ENCODE measurements around the gene CREBBP.

The CREBBP gene

DNA sequence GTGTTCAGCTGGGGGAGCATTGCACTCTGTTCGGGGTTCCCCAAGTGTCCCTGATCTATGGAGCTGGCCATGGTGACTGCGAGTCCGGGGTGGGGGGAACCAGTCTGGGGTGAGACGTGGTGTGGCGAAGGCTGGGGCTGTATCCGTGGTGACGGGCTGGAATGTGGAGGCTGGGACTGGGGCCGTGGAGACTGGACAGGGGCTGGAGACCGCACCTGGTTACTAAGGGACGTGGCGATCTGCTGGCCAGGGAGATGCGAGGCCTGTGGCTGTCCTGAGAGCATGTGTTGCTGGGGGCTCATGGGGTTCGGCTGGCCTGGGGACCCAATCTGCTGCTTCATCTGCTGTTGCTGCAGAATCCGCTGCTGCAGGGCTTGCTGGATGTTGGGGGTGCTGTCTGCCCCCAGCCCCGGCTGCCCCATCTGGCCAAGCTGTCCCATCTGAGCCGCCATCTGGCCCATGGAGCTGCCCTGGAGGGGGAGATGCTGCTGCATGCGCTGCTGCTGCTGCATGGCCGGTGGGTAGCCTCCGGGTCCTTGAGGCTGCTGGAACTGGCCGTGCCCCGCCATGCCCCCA lies 152.6 kb downstream of the CREBBP start:
- H3K9me3 ChIP-seq (ENCODE audit: control insufficient read depth, low read length) = no peaks in the 10 kb centered on the region
- H3K23ac ChIP-seq (ENCODE audit: low read length in 2 of 2) = no peak overlapping the region
- no peak overlapping the region for H3K4ac ChIP-seq (ENCODE audit: low read depth in 1 of 2, low read length in 2 of 2)
- peaks cover 47% of the 10 kb centered on the region for H3K79me1 ChIP-seq (replicated peaks; ENCODE audit: low read length, poor library complexity, severe bottlenecking)
- no peak overlapping the region for H3K27ac ChIP-seq (ENCODE audit: low read length, poor library complexity, severe bottlenecking)
- H4K91ac ChIP-seq (ENCODE audit: low read length) = no peak overlapping the region
- no peak overlapping the region for H2BK12ac ChIP-seq (ENCODE audit: low read length in 2 of 2)
- peak overlapping the region in 1 of 2 experiments; percentile 15 for H3K4me3 ChIP-seq (ENCODE audit: insufficient read depth in 1 of 2, low read depth in 1 of 2, low read length in 2 of 2)
- H3K4me2 ChIP-seq (ENCODE audit: low read length, poor library complexity, severe bottlenecking) = no peak overlapping the region
- no peaks in the 10 kb centered on the region for H3K27me3 ChIP-seq (ENCODE audit: control insufficient read depth in 1 of 2, insufficient read depth in 1 of 2, low read length in 2 of 2)
- no peak overlapping the region for H4K8ac ChIP-seq (ENCODE audit: low read length)
- peaks cover 68 to 71% of the 10 kb centered on the region in 2 experiments for H3K36me3 ChIP-seq (ENCODE audit: control insufficient read depth in 1 of 2, insufficient read depth in 2 of 2, low read depth in 1 of 2, low read length in 2 of 2)
- peaks cover 2% of the 10 kb centered on the region for H3K4me1 ChIP-seq (ENCODE audit: control insufficient read depth, insufficient read depth, low read depth, low read length)
- no peak overlapping the region for H2BK5ac ChIP-seq (ENCODE audit: low read depth, low read length, poor library complexity, severe bottlenecking)
- no peak overlapping the region for H3K9ac ChIP-seq (ENCODE audit: low read length)
- no peak overlapping the region for H2BK15ac ChIP-seq (ENCODE audit: low read depth, poor library complexity, severe bottlenecking)
- no peak overlapping the region for H2AK5ac ChIP-seq (ENCODE audit: low read length, severe bottlenecking)
- no peak overlapping the region for H2AFZ ChIP-seq (ENCODE audit: low read depth, low read length)
- 97% methylated on average over 21 of the region's 21 CpGs for WGBS
- H3K14ac ChIP-seq (ENCODE audit: low read length in 2 of 2) = no peak overlapping the region
- H3K18ac ChIP-seq (ENCODE audit: low read depth in 1 of 2, low read length in 2 of 2) = no peak overlapping the region
- DNase-seq = no peak
- H2BK120ac ChIP-seq (ENCODE audit: low read depth, low read length) = no peak overlapping the region

DNA sequence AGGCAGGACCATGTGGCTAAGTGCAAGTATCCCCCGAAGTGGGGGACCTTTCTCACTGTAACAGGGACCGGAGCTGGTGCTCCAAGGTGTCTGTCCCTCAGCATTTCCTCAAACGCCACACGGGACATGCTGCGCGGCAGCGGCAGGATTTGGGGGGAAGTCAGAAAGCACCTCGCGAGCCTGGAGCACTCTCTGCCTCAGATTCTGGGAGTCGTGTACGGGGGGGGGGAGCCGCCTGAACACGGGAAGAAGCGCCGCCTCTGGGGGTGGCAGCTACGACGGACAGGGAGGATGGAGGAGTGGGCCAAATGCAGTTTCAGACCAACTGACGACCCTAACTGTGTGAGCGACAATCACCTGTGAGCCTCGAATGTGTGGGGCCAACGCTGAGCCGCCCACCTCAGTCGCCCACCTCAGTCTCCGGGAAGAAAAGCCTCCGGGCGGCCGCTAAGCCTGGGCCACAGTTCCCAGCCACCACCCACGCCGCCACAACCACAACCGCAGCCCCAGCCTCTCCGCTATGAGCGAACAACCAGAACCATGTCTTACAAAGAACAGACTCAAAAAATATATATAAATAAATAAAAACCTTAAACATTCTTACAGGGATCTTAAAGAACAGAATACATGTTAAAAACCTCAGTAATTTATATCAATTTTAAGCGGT lies 154.4 kb downstream of the CREBBP start:
- H3K18ac ChIP-seq (ENCODE audit: low read depth in 1 of 2, low read length in 2 of 2) = no peak overlapping the region
- H3K4me2 ChIP-seq (ENCODE audit: low read length, poor library complexity, severe bottlenecking) = no peak overlapping the region
- H2BK5ac ChIP-seq (ENCODE audit: low read depth, low read length, poor library complexity, severe bottlenecking) = no peak overlapping the region

GRCh38 chr16:3725276-3725675 lies 155.2 kb downstream of the CREBBP start:
- Histone ChIP-seq H2AK5ac (ENCODE audit: low read length, severe bottlenecking) (no peak overlapping the region), H2AFZ (ENCODE audit: low read depth, low read length) (no peak overlapping the region), H3K79me1 (replicated peaks; ENCODE audit: low read length, poor library complexity, severe bottlenecking) (peaks cover 29% of the 10 kb centered on the region), H2BK5ac (ENCODE audit: low read depth, low read length, poor library complexity, severe bottlenecking) (no peak overlapping the region), H3K4me2 (ENCODE audit: low read length, poor library complexity, severe bottlenecking) (no peak overlapping the region), H3K23ac (ENCODE audit: low read length in 2 of 2) (no peak overlapping the region), H2BK12ac (ENCODE audit: low read length in 2 of 2) (no peak overlapping the region), H3K14ac (ENCODE audit: low read length in 2 of 2) (no peak overlapping the region), H3K9me3 (ENCODE audit: control insufficient read depth, low read length) (no peaks in the 10 kb centered on the region), H3K18ac (ENCODE audit: low read depth in 1 of 2, low read length in 2 of 2) (no peak overlapping the region), H3K27ac (ENCODE audit: low read length, poor library complexity, severe bottlenecking) (no peak overlapping the region), H4K91ac (ENCODE audit: low read length) (no peak overlapping the region), H3K4me3 (ENCODE audit: insufficient read depth in 1 of 2, low read depth in 1 of 2, low read length in 2 of 2) (no peak overlapping the region), H2BK120ac (ENCODE audit: low read depth, low read length) (no peak overlapping the region), H3K27me3 (ENCODE audit: control insufficient read depth in 1 of 2, insufficient read depth in 1 of 2, low read length in 2 of 2) (no peaks in the 10 kb centered on the region), H2BK15ac (ENCODE audit: low read depth, poor library complexity, severe bottlenecking) (no peak overlapping the region), H3K36me3 (ENCODE audit: control insufficient read depth in 1 of 2, insufficient read depth in 2 of 2, low read depth in 1 of 2, low read length in 2 of 2) (peaks cover 45% of the 10 kb centered on the region in 2 experiments), H4K8ac (ENCODE audit: low read length) (no peak overlapping the region), H3K4ac (ENCODE audit: low read depth in 1 of 2, low read length in 2 of 2) (no peak overlapping the region), H3K9ac (ENCODE audit: low read length) (no peak overlapping the region), H3K4me1 (ENCODE audit: control insufficient read depth, insufficient read depth, low read depth, low read length) (peaks cover 2% of the 10 kb centered on the region)
- DNase-seq = no peak
- WGBS = 94% methylated on average over 8 of the region's 8 CpGs

More for the DNA sequence above, 154.4 kb downstream of the CREBBP start:
- no peak overlapping the region for H3K4me3 ChIP-seq (ENCODE audit: insufficient read depth in 1 of 2, low read depth in 1 of 2, low read length in 2 of 2)
- no peak overlapping the region for H2BK120ac ChIP-seq (ENCODE audit: low read depth, low read length)
- no peak overlapping the region for H3K9ac ChIP-seq (ENCODE audit: low read length)
- 97% methylated on average over 27 of the region's 33 CpGs for WGBS
- no peak overlapping the region for H2AFZ ChIP-seq (ENCODE audit: low read depth, low read length)
- H3K14ac ChIP-seq (ENCODE audit: low read length in 2 of 2) = no peak overlapping the region
- peaks cover 36% of the 10 kb centered on the region for H3K79me1 ChIP-seq (replicated peaks; ENCODE audit: low read length, poor library complexity, severe bottlenecking)
- H4K91ac ChIP-seq (ENCODE audit: low read length) = no peak overlapping the region
- no peak overlapping the region for H2AK5ac ChIP-seq (ENCODE audit: low read length, severe bottlenecking)
- peaks cover 2% of the 10 kb centered on the region for H3K4me1 ChIP-seq (ENCODE audit: control insufficient read depth, insufficient read depth, low read depth, low read length)
- H3K23ac ChIP-seq (ENCODE audit: low read length in 2 of 2) = no peak overlapping the region
- H3K4ac ChIP-seq (ENCODE audit: low read depth in 1 of 2, low read length in 2 of 2) = no peak overlapping the region
- no peak overlapping the region for H3K27ac ChIP-seq (ENCODE audit: low read length, poor library complexity, severe bottlenecking)
- no peak for DNase-seq
- no peaks in the 10 kb centered on the region for H3K9me3 ChIP-seq (ENCODE audit: control insufficient read depth, low read length)
- H3K27me3 ChIP-seq (ENCODE audit: control insufficient read depth in 1 of 2, insufficient read depth in 1 of 2, low read length in 2 of 2) = no peaks in the 10 kb centered on the region
- H4K8ac ChIP-seq (ENCODE audit: low read length) = no peak overlapping the region
- no peak overlapping the region for H2BK15ac ChIP-seq (ENCODE audit: low read depth, poor library complexity, severe bottlenecking)
- H3K36me3 ChIP-seq (ENCODE audit: control insufficient read depth in 1 of 2, insufficient read depth in 2 of 2, low read depth in 1 of 2, low read length in 2 of 2) = peaks cover 54% of the 10 kb centered on the region in 2 experiments
- H2BK12ac ChIP-seq (ENCODE audit: low read length in 2 of 2) = no peak overlapping the region

- H3K36me3 ChIP-seq (ENCODE audit: control insufficient read depth in 1 of 2, insufficient read depth in 2 of 2, low read depth in 1 of 2, low read length in 2 of 2) = peaks cover 17 to 20% of the 10 kb centered on the region in 2 experiments
- no peak overlapping the region for H3K4me2 ChIP-seq (ENCODE audit: low read length, poor library complexity, severe bottlenecking)
- no peak overlapping the region for H2BK120ac ChIP-seq (ENCODE audit: low read depth, low read length)
- no peak overlapping the region for H4K91ac ChIP-seq (ENCODE audit: low read length)
- H2BK12ac ChIP-seq (ENCODE audit: low read length in 2 of 2) = no peak overlapping the region
- H3K9me3 ChIP-seq (ENCODE audit: control insufficient read depth, low read length) = no peaks in the 10 kb centered on the region
- WGBS = 95% methylated on average over 10 of the region's 10 CpGs
- no peak overlapping the region for H2BK15ac ChIP-seq (ENCODE audit: low read depth, poor library complexity, severe bottlenecking)
- H3K9ac ChIP-seq (ENCODE audit: low read length) = no peak overlapping the region
- no peak overlapping the region for H3K27ac ChIP-seq (ENCODE audit: low read length, poor library complexity, severe bottlenecking)
- no peak for DNase-seq
- peaks cover 7% of the 10 kb centered on the region for H3K79me1 ChIP-seq (replicated peaks; ENCODE audit: low read length, poor library complexity, severe bottlenecking)
- no peak overlapping the region for H3K4me3 ChIP-seq (ENCODE audit: insufficient read depth in 1 of 2, low read depth in 1 of 2, low read length in 2 of 2)
- no peak overlapping the region for H2AFZ ChIP-seq (ENCODE audit: low read depth, low read length)
- H3K27me3 ChIP-seq (ENCODE audit: control insufficient read depth in 1 of 2, insufficient read depth in 1 of 2, low read length in 2 of 2) = no peaks in the 10 kb centered on the region
- H2AK5ac ChIP-seq (ENCODE audit: low read length, severe bottlenecking) = no peak overlapping the region
- no peak overlapping the region for H3K23ac ChIP-seq (ENCODE audit: low read length in 2 of 2)
- H2BK5ac ChIP-seq (ENCODE audit: low read depth, low read length, poor library complexity, severe bottlenecking) = no peak overlapping the region
- H3K18ac ChIP-seq (ENCODE audit: low read depth in 1 of 2, low read length in 2 of 2) = no peak overlapping the region
- peaks cover 3% of the 10 kb centered on the region for H3K4me1 ChIP-seq (ENCODE audit: control insufficient read depth, insufficient read depth, low read depth, low read length)
- no peak overlapping the region for H4K8ac ChIP-seq (ENCODE audit: low read length)
- no peak overlapping the region for H3K14ac ChIP-seq (ENCODE audit: low read length in 2 of 2)
- H3K4ac ChIP-seq (ENCODE audit: low read depth in 1 of 2, low read length in 2 of 2) = no peak overlapping the region
Observed at GRCh38 chr16:3722508-3722907, 158.0 kb downstream of the CREBBP start.
